RWPE1 (cell line): ENCODE data around the gene ROM1.

Source experiments
- CTCF ChIA-PET: fragments of 350-600 bp; sonication (Branson Sonifier 250); formaldehyde crosslinking; extraction: SDS; loops from one replicate; lab custom pipeline; 2021; lab: Yijun Ruan, JAX
- POLR2A ChIA-PET: fragments of 400-600 bp; formaldehyde crosslinking; extraction: SDS; loops from one replicate; lab custom pipeline; 2020; ENCODE audit warnings: antibody characterized with exemption; ENCODE audit not compliant: low non-redundant PET; lab: Yijun Ruan, JAX
- DNase-seq: peaks from one replicate; pipeline ENCODE4 v3.0.0; 2012; ENCODE audit warnings: low spot score
- H3K27ac ChIP-seq: fragments of 450-650 bp; 2 replicates; pipeline ENCODE4 v1.5.1; 2017
- CTCF ChIP-seq: fragments of 450-650 bp; conservative IDR thresholded peaks from 2 replicates; pipeline ENCODE4 v1.5.1; 2017; ENCODE audit warnings: low read depth, mild to moderate bottlenecking

The ROM1 gene

GRCh38 chr11:62601372-62602140 lies 11.5 kb upstream of the ROM1 start, which contains the start of gene MTA2:
Gene MTA2, minus strand, starts transcription at chr11:62601865. Its CDS starts 415 bp downstream, at chr11:62601450.
- TF ChIP-seq CTCF = no peak
- ChIA-PET POLR2A (interaction anchor here (0.5 to 2.3 kb wide), 6 partner anchors 9 to 196 kb away, joined by 3 to 24 read pairs (median 6); partner anchors contain the start of genes B3GAT3, C11orf98, CSKMT and TUT1), CTCF (interaction anchor here (0.6 to 1.2 kb wide), 3 partner anchors 47 to 282 kb away, joined by 4 to 5 read pairs (median 4); no protein-coding TSS in a partner anchor)
- DNase-seq = peak; percentile 92
- H3K27ac ChIP-seq = peak within 1 kb of the TSS; percentile 98

- CTCF ChIA-PET = interaction anchor here (0.6 to 1.0 kb wide), 3 partner anchors 9 to 283 kb away, joined by 3 to 5 read pairs (median 3); no protein-coding TSS in a partner anchor
- DNase-seq = peak; percentile 79
- H3K27ac ChIP-seq = peak overlapping the region; percentile 98
These were observed 10.7 kb upstream of the ROM1 start for GRCh38 chr11:62602141-62603071.

GRCh38 chr11:62603072-62603408 lies 10.0 kb upstream of the ROM1 start:
- no peak for DNase-seq
- ChIA-PET CTCF (interaction anchor here (0.9 to 1.0 kb wide), 2 partner anchors 9 to 33 kb away, joined by 3 read pairs; no protein-coding TSS in a partner anchor), POLR2A (interaction anchor here (0.9 kb wide), 1 partner anchor 11 kb away, joined by 3 read pairs; no protein-coding TSS in a partner anchor)
- peak overlapping the region; percentile 98 for H3K27ac ChIP-seq
- TF ChIP-seq CTCF = no peak

More at GRCh38 chr11:62602141-62603071, 10.7 kb upstream of the ROM1 start:
- POLR2A ChIA-PET = interaction anchor here (0.5 to 2.3 kb wide), 6 partner anchors 10 to 195 kb away, joined by 3 to 24 read pairs (median 6); partner anchors contain the start of genes B3GAT3, C11orf98, CSKMT and TUT1
- TF ChIP-seq CTCF = peak; percentile 25

GRCh38 chr11:62603776-62604299 lies 9.2 kb upstream of the ROM1 start:
- no peak for TF ChIP-seq CTCF
- peak overlapping the region; percentile 98 for H3K27ac ChIP-seq
- CTCF ChIA-PET = no interaction called here
- DNase-seq = no peak
- POLR2A ChIA-PET = no interaction called here

- no peak for TF ChIP-seq CTCF
- ChIA-PET POLR2A (no interaction called here), CTCF (no interaction called here)
- DNase-seq = no peak
- peak overlapping the region; percentile 98 for H3K27ac ChIP-seq
These were observed 8.5 kb upstream of the ROM1 start for GRCh38 chr11:62604460-62605120.
